ENCODE results near the gene MAGEA8. TPM values are rescaled to one million over a fixed set of nuclear protein-coding genes. Genes with fewer than 3 reads are reported as not detected.

The MAGEA8 gene
- total RNA-seq, 4 donors from 2014 or later = not detected

DNA sequence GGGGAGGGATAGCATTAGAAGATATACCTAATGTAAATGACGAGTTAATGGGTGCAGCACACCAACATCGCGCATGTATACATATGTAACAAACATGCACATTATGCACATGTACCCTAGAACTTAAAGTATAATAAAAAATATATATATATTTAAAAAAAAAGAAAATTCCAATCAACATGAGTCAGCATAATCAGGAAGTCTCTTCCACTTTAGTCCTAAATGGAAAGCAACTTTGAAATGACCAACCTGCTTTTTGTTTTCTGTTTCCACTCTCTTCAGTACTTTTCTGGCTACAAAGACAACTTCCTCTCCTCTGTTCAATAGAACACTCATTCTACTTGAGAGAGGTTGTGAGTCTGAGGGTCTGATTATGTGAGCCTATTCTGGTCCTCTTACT is 13.5 kb upstream of the MAGEA8 start:
- 92 to 93% methylated on average over 3 of the region's 3 CpGs for WGBS, 2 donors
- no peak for TF ChIP-seq POLR2A (IDR thresholded peaks at IDR 0.05)

DNA sequence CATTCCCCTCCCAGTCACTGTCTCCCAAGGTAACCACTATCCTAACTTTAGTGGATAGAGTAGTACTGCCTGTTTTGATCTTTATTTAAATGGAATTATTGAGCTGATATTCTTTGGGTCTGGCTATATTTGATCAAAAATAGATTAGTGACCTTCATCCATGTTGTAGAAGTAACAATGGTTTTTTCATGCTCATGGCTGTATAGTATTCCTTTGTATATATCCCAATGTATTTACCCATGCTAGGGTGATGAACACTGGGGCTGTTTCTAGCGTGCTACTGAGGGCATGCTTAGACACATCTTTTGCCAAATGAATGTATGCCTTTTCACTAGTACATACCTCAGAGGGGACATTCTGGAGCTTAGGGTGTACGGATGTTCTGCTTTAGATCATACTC is 10.1 kb upstream of the MAGEA8 start:
- WGBS, 2 donors = 85 to 94% methylated on average over 2 of the region's 2 CpGs
- H3K9me3 ChIP-seq = no peaks in the 10 kb centered on the region
- no peaks in the 10 kb centered on the region for H3K36me3 ChIP-seq
- DNase-seq = no peak
- no peaks in the 10 kb centered on the region for H3K4me1 ChIP-seq
- TF ChIP-seq POLR2A (IDR thresholded peaks at IDR 0.05) = no peak
- TF ChIP-seq, protein P1, sequence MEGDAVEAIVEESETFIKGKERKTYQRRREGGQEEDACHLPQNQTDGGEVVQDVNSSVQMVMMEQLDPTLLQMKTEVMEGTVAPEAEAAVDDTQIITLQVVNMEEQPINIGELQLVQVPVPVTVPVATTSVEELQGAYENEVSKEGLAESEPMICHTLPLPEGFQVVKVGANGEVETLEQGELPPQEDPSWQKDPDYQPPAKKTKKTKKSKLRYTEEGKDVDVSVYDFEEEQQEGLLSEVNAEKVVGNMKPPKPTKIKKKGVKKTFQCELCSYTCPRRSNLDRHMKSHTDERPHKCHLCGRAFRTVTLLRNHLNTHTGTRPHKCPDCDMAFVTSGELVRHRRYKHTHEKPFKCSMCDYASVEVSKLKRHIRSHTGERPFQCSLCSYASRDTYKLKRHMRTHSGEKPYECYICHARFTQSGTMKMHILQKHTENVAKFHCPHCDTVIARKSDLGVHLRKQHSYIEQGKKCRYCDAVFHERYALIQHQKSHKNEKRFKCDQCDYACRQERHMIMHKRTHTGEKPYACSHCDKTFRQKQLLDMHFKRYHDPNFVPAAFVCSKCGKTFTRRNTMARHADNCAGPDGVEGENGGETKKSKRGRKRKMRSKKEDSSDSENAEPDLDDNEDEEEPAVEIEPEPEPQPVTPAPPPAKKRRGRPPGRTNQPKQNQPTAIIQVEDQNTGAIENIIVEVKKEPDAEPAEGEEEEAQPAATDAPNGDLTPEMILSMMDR (IDR thresholded peaks at IDR 0.05) = no peak
- H3K4me3 ChIP-seq (replicated peaks in 1 of 3) = no peak overlapping the region
- intact Hi-C loops (cut with DNase I) = no loop called here
- no peak overlapping the region for H3K27ac ChIP-seq
- H3K27me3 ChIP-seq = no peaks in the 10 kb centered on the region

More for the DNA sequence above, 13.5 kb upstream of the MAGEA8 start:
- no peaks in the 10 kb centered on the region for H3K36me3 ChIP-seq
- intact Hi-C loops (cut with DNase I) = no loop called here
- H3K9me3 ChIP-seq = no peaks in the 10 kb centered on the region
- no peak overlapping the region for H3K27ac ChIP-seq
- H3K4me3 ChIP-seq (replicated peaks in 1 of 3) = no peak overlapping the region
- DNase-seq = no peak
- H3K27me3 ChIP-seq = no peaks in the 10 kb centered on the region
- no peaks in the 10 kb centered on the region for H3K4me1 ChIP-seq

DNA sequence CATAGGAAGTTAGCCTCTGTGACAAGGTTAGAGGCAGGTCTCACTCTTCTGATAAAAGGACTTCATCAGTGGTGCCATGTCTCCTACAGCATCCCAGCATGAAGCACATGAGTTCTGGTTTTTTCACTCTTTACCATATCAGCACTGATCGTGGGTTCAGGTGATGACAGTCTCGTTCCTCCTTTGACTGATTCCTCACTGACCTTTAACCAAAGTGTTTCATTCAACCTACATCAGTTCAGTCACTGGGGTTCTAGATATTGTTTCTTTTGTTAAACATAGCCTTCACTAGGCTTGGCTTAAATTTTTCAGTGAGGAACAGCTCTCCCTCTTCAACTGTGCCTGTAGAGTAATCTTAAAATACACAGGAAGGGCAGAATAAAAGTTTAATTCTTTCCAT is 9.6 kb upstream of the MAGEA8 start:
- H3K4me3 ChIP-seq (replicated peaks in 1 of 3) = no peak overlapping the region
- TF ChIP-seq, protein P1 (IDR thresholded peaks at IDR 0.05) = no peak
- no peak for TF ChIP-seq POLR2A (IDR thresholded peaks at IDR 0.05)

DNA sequence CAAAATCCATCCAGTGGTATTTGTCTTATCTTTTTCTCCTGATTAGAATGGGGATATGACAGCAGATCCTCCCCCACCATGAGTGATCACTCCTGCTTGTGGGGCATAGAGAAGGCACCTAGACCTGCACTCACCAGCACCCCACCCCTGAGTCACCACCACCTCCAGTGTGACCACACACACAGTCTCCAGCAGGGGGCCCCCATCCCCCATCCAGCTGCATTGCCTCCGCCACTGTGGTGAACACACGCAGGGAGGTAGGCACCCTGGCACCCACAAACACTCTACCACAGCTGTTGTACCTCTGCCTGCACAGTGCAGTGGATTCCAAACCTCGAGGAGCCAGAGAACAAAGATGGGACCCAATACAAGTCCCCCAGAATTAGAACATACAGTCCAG is 9.0 kb upstream of the MAGEA8 start:
- no peak overlapping the region for H3K27ac ChIP-seq
- TF ChIP-seq, protein P1 (IDR thresholded peaks at IDR 0.05) = peak in 1 of 6 experiments; percentile 14
- TF ChIP-seq POLR2A (IDR thresholded peaks at IDR 0.05) = no peak
- H3K27me3 ChIP-seq = no peaks in the 10 kb centered on the region
- H3K36me3 ChIP-seq = no peaks in the 10 kb centered on the region
- H3K4me1 ChIP-seq = no peaks in the 10 kb centered on the region
- WGBS, 2 donors = 20% methylated on average over 1 of the region's 3 CpGs; no CpG with 5 or more reads in 1 of the 2 donors
- H3K9me3 ChIP-seq = no peaks in the 10 kb centered on the region
- no peak overlapping the region for H3K4me3 ChIP-seq (replicated peaks in 1 of 3)
- peak; percentile 2 to 8 for DNase-seq
- intact Hi-C loops (cut with DNase I) = no loop called here

More for the DNA sequence above, 9.6 kb upstream of the MAGEA8 start:
- Histone ChIP-seq H3K4me1 (no peaks in the 10 kb centered on the region), H3K9me3 (no peaks in the 10 kb centered on the region), H3K27ac (no peak overlapping the region), H3K27me3 (no peaks in the 10 kb centered on the region), H3K36me3 (no peaks in the 10 kb centered on the region)
- WGBS, 2 donors = 85 to 93% methylated on average over 2 of the region's 2 CpGs
- no peak for DNase-seq
- intact Hi-C loops (cut with DNase I) = no loop called here

DNA sequence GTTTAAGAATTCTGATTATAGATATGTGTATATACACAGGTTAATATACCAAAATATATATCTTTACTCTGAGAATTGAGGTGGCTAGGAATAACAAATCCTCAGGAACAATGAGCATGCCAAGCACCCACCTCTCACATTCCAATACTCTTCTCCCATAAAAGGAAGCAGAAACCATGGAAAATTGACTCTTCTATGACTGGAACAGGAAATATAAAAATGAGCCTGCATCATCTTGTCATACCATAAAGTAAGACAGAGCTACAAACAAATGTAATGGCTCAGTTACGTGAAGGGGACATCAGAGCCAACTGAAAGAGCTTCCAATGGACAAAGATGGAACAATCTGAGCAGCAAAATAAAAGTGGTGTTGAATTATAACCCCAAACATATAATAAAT is 3.8 kb upstream of the MAGEA8 start:
- WGBS, 2 donors = 79 to 88% methylated on average over 1 of the region's 1 CpG

More for the DNA sequence above, 3.8 kb upstream of the MAGEA8 start:
- Histone ChIP-seq H3K4me3 (replicated peaks in 1 of 3) (no peak overlapping the region), H3K36me3 (no peaks in the 10 kb centered on the region), H3K27ac (no peak overlapping the region), H3K4me1 (no peaks in the 10 kb centered on the region), H3K9me3 (no peaks in the 10 kb centered on the region), H3K27me3 (no peaks in the 10 kb centered on the region)
- intact Hi-C loops (cut with DNase I) = no loop called here
- no peak for DNase-seq
- TF ChIP-seq, protein P1 (IDR thresholded peaks at IDR 0.05) = no peak
- TF ChIP-seq POLR2A (IDR thresholded peaks at IDR 0.05) = no peak
